A549 treated with GW870086 at 1 μM for 4 hours (cell line): ENCODE data around the gene GCNA. TPM values are rescaled to one million over a fixed set of nuclear protein-coding genes. Genes with fewer than 3 reads are reported as not detected.

Experiments
- total RNA-seq: library from RNA; stranded (reverse); fragments of 200-300 nt; extraction: Qiagen RNA extraction; gene quantifications from 5 replicates; pipeline ENCODE4 v1.2.3, GENCODE V29; 2022; ENCODE audit warnings: low read depth

Gene GCNA
- total RNA-seq: 1.5 to 1.9 TPM (median 1.7 TPM) in 5 replicates

GRCh38 chrX:71578253-71579135, at the start of gene GCNA:
TSS of gene GCNA (plus strand) at chrX:71578437. CDS start at chrX:71580822, 2,385 bp downstream.

DNA sequence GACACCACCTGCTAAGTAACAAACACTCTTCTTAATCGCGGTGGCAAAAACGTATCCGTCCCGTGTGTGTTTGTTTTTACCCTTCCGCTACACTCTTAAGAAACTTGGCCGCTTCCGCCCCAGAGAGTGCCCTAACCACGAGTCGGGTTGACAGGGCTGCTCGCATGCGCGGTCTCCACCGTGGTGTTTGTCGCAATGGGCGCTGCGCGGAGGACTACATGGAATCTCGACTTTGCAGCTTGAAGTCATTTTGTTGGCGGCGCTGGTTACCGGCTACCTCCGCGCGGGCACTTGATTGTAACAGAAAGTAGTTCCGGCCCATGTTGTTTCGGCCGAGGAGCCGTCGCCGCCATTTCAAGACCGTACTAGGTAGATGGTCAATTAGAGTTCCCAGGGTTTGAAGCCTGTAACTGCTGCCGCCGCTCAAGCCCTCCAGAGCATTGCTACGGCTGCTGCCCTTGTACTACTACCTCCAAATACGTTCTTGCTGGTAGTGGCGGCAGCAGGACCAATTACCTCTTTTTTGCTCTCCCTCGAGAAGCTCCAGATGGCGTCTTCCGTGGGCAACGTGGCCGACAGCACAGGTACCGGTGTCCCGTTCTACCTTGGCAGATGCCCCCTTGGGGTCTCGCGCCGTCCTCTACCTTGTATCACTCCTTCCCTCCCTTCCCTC, 45.3 kb upstream of the GCNA start, which contains the start of gene OGT:
OGT (plus strand) TSS at position 352 of the 673 bp plus-strand sequence; CDS start at position 548, 196 bp downstream.

GRCh38 chrX:71618303-71618721, 40.1 kb downstream of the GCNA start, which contains the start of gene CXCR3:
TSS of gene CXCR3 (minus strand) at chrX:71618511. CDS start at chrX:71618449, 62 bp downstream.

Other genes starting within 250 kb of the GCNA start
- 11.9 to 18.0 TPM (median 15.8 TPM) in 5 replicates for gene TAF1, start 212.1 kb upstream of the GCNA start, total RNA-seq
- 24.6 to 41.6 TPM (median 38.8 TPM) in 5 replicates for gene OGT, start 45.3 kb upstream of the GCNA start, total RNA-seq
- 0.08 to 0.10 TPM (median 0.09 TPM) in 4 of 5 replicates, not detected in the other for gene CXCR3, start 40.1 kb downstream of the GCNA start, total RNA-seq
- not detected in 5 replicates for gene CXorf49, start 139.8 kb downstream of the GCNA start, total RNA-seq
- gene CXorf49B, start 184.9 kb downstream of the GCNA start, total RNA-seq: not detected in 5 replicates